Activated CD8-positive, alpha-beta memory T cell treated with anti-CD3 and anti-CD28 coated beads, Interleukin-2, amount 10 ng/mL, durations not matched to agents 7 days and 5 days (primary cell): ENCODE results near the gene PGM5. TPM values are rescaled to one million over a fixed set of nuclear protein-coding genes. Genes with fewer than 3 reads are reported as not detected.

Experiments
- total RNA-seq, 2 experiments: library from RNA; stranded (reverse); gene quantifications; one replicate each; pipeline ENCODE4 v1.2.3, GENCODE V29; 2021

PGM5 gene
- total RNA-seq, 2 experiments from 2014 or later = not detected

Other genes starting within 250 kb of the PGM5 start
- 10 to 100 TPM; 36.4 to 38.5 TPM for gene ZNG1C, start 114.6 kb upstream of the PGM5 start, total RNA-seq
- under 1 TPM in 1 of 2 experiments, not detected in 1; 0.21 TPM for gene FOXD4L3, start 53.7 kb upstream of the PGM5 start, total RNA-seq
- not detected for gene TMEM252, start 184.3 kb downstream of the PGM5 start, total RNA-seq